KMS-11 (cell line): ENCODE data around the gene OSBPL3.

Experiments
- H2AFZ ChIP-seq: fragments of 200-600 bp; sonication (generic); 2 replicates; pipeline ENCODE4 v1.6.1; 2016; ENCODE audit warnings: antibody characterized with exemption, mixed run types, low read depth
- H3K27ac ChIP-seq: fragments of 200-600 bp; sonication (generic); 2 replicates; pipeline ENCODE4 v1.6.1; 2016; ENCODE audit warnings: mild to moderate bottlenecking, mixed run types
- H3K27me3 ChIP-seq: fragments of 200-600 bp; sonication (generic); 2 replicates; pipeline ENCODE4 v1.6.1; 2017; ENCODE audit warnings: mild to moderate bottlenecking, low read depth, mixed run types, moderate library complexity; ENCODE audit not compliant: insufficient read depth
- H3K36me3 ChIP-seq: fragments of 200-600 bp; sonication (generic); 2 replicates; pipeline ENCODE4 v1.6.1; 2017; ENCODE audit warnings: mild to moderate bottlenecking, mixed run types; ENCODE audit not compliant: insufficient read depth
- H3K4me1 ChIP-seq: fragments of 200-600 bp; sonication (generic); 2 replicates; pipeline ENCODE4 v1.6.1; 2016; ENCODE audit warnings: mild to moderate bottlenecking, low read depth, mixed run types; ENCODE audit not compliant: poor library complexity, severe bottlenecking
- H3K4me2 ChIP-seq: fragments of 200-600 bp; sonication (generic); 2 replicates; pipeline ENCODE4 v1.7.0; 2016; ENCODE audit warnings: mild to moderate bottlenecking, mixed run types
- H3K4me3 ChIP-seq: fragments of 200-600 bp; sonication (generic); IDR thresholded peaks from 2 replicates; pipeline ENCODE4 v1.6.1; 2017; ENCODE audit warnings: low read depth, low read length, mixed read lengths; ENCODE audit not compliant: insufficient read depth
- H3K79me2 ChIP-seq: fragments of 200-600 bp; sonication (generic); 2 replicates; pipeline ENCODE4 v1.6.1; 2016; ENCODE audit warnings: low read depth, mixed run types; ENCODE audit not compliant: insufficient read depth
- H3K9ac ChIP-seq: fragments of 200-600 bp; sonication (generic); 2 replicates; pipeline ENCODE4 v1.6.1; 2016; ENCODE audit warnings: mild to moderate bottlenecking, mixed run types
- H4K20me1 ChIP-seq: fragments of 200-600 bp; sonication (generic); 2 replicates; pipeline ENCODE4 v1.6.1; 2016; ENCODE audit warnings: mild to moderate bottlenecking, mixed run types; ENCODE audit not compliant: insufficient read depth
- CTCF ChIP-seq: fragments of 200-600 bp; sonication (generic); conservative IDR thresholded peaks from 2 replicates; pipeline ENCODE4 v1.6.1; 2017; ENCODE audit warnings: low read depth, mild to moderate bottlenecking, antibody characterized with exemption, low read length, moderate library complexity, mixed read lengths

OSBPL3 gene

GRCh38 chr7:24842029-24842428 is 137.9 kb downstream of the OSBPL3 start:
- Histone ChIP-seq H3K4me3 (no peak overlapping the region), H3K27ac (no peak overlapping the region), H3K36me3 (no peaks in the 10 kb centered on the region), H3K79me2 (no peaks in the 10 kb centered on the region), H3K27me3 (no peaks in the 10 kb centered on the region), H3K4me1 (no peaks in the 10 kb centered on the region), H3K4me2 (no peak overlapping the region), H2AFZ (no peak overlapping the region), H4K20me1 (no peaks in the 10 kb centered on the region), H3K9ac (no peak overlapping the region)
- no peak for TF ChIP-seq CTCF

GRCh38 chr7:24840563-24840962 is 139.4 kb downstream of the OSBPL3 start:
- H3K4me1 ChIP-seq: peaks cover 4% of the 10 kb centered on the region
- no peak overlapping the region for H3K4me3 ChIP-seq
- no peak for TF ChIP-seq CTCF
- H3K9ac ChIP-seq: no peak overlapping the region
- H3K4me2 ChIP-seq: no peak overlapping the region
- no peaks in the 10 kb centered on the region for H4K20me1 ChIP-seq
- H2AFZ ChIP-seq: no peak overlapping the region
- no peaks in the 10 kb centered on the region for H3K79me2 ChIP-seq
- H3K27ac ChIP-seq: no peak overlapping the region
- H3K36me3 ChIP-seq: no peaks in the 10 kb centered on the region
- H3K27me3 ChIP-seq: no peaks in the 10 kb centered on the region

DNA sequence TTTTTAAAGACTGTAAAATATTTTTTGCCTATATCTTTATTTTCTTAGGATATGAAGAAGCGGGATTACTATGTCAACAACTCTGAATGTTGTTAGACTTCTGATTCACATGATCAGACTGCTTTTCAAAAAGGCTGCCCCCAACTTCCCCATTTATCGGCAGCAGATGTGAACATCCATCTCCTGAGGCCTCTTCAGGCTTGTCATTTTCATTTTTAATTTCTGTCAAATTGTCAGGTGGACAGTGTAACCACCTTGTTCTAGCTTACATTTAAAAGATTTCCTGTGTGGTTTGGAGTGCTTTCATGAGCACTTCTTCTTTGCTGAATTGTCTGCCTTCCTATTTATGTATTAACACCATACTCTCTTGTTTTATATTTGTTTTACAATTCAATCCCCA is 143.9 kb downstream of the OSBPL3 start:
- Histone ChIP-seq H3K4me3 (no peak overlapping the region), H3K4me2 (no peak overlapping the region), H3K9ac (no peak overlapping the region), H3K27me3 (no peaks in the 10 kb centered on the region), H3K36me3 (no peaks in the 10 kb centered on the region), H3K79me2 (no peaks in the 10 kb centered on the region), H3K27ac (no peak overlapping the region), H2AFZ (no peak overlapping the region), H3K4me1 (peaks cover 4% of the 10 kb centered on the region), H4K20me1 (no peaks in the 10 kb centered on the region)
- no peak for TF ChIP-seq CTCF

DNA sequence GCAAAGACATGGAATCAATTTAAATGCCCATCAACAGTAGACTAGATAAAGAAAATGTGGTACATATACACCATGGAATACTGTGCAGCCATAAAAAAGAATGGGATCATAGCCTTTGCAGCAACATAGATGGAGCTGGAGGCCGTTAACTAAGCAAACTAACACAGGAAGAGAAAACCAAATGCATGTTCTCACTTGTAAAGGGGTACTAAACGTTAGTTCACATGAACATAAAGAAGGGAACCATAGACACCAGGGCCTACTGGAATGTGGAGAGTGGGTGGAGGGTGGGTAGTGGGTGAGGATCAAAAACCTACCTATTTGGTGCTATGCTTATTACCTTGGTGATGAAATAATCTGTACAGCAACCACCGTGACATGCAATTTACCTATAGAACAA is 144.3 kb downstream of the OSBPL3 start:
- H3K4me2 ChIP-seq: no peak overlapping the region
- H3K4me3 ChIP-seq: no peak overlapping the region
- H4K20me1 ChIP-seq: no peaks in the 10 kb centered on the region
- no peaks in the 10 kb centered on the region for H3K79me2 ChIP-seq
- no peaks in the 10 kb centered on the region for H3K27me3 ChIP-seq
- peaks cover 4% of the 10 kb centered on the region for H3K4me1 ChIP-seq
- no peak for TF ChIP-seq CTCF
- H3K36me3 ChIP-seq: no peaks in the 10 kb centered on the region
- no peak overlapping the region for H3K9ac ChIP-seq
- H2AFZ ChIP-seq: no peak overlapping the region
- no peak overlapping the region for H3K27ac ChIP-seq
